Muscle of back (tissue), 11 donors: ENCODE results near the gene JAG2. TPM values are rescaled to one million over a fixed set of nuclear protein-coding genes. Genes with fewer than 3 reads are reported as not detected.

Source experiments
- DNase-seq, 3 donors: peaks; one replicate each; pipeline versions ENCODE4 v3.0.0 to v3.0.0-alpha.2; 2013
- polyA plus RNA-seq, 10 donors: library from polyadenylated mRNA; unstranded; fragments of 120-200 nt; gene quantifications; one replicate each; pipeline ENCODE4 v1.2.1, GENCODE V29; 2013; ENCODE audit not compliant: insufficient read length in 10 of 10

Gene JAG2
- polyA plus RNA-seq, 10 donors, result 21.8 to 51.2 (median 35.0) TPM

GRCh38 chr14:105093431-105094192, 75.0 kb downstream of the JAG2 start:
- peak; percentile 54 to 90 (median 76) for DNase-seq

- peak in 2 of 3 donors; percentile 80 to 86 for DNase-seq
Measured at GRCh38 chr14:105093038-105093430, 75.5 kb downstream of the JAG2 start.

- DNase-seq, result peak in 1 of 3 donors; percentile 65
Measured at GRCh38 chr14:105092171-105093037, 76.2 kb downstream of the JAG2 start.

GRCh38 chr14:105091517-105092170, 76.9 kb downstream of the JAG2 start:
- no peak for DNase-seq

GRCh38 chr14:105091054-105091516, 77.5 kb downstream of the JAG2 start:
- DNase-seq, result no peak

Other genes starting within 250 kb of the JAG2 start
- 1 to 10 TPM; 3.6 to 8.7 (median 4.8) TPM for gene PLD4, start 243.9 kb downstream of the JAG2 start, polyA plus RNA-seq
- gene AHNAK2, start 190.4 kb downstream of the JAG2 start, polyA plus RNA-seq, result 10 to 100 TPM in 9 of 10 donors, 1 to 10 TPM in 1; 4.1 to 22.2 (median 16.0) TPM
- gene CLBA1, start 183.0 kb downstream of the JAG2 start, polyA plus RNA-seq, result 1 to 10 TPM; 2.6 to 6.7 (median 4.4) TPM
- 10 to 100 TPM; 11.0 to 29.9 (median 16.7) TPM for gene CDCA4, start 147.7 kb downstream of the JAG2 start, polyA plus RNA-seq
- 1 to 10 TPM in 3 of 10 donors, under 1 TPM in 7; 0.59 to 1.0 (median 0.88) TPM for gene GPR132, start 103.3 kb downstream of the JAG2 start, polyA plus RNA-seq
- 10 to 100 TPM in 8 of 10 donors, 1 to 10 TPM in 2; 7.3 to 19.6 (median 13.8) TPM for gene NUDT14, start 12.5 kb upstream of the JAG2 start, polyA plus RNA-seq
- 10 to 100 TPM; 29.6 to 45.7 (median 37.9) TPM for gene BTBD6, start 79.8 kb upstream of the JAG2 start, polyA plus RNA-seq
- gene BRF1, start 132.2 kb upstream of the JAG2 start, polyA plus RNA-seq, result 10 to 100 TPM; 17.7 to 28.4 (median 24.8) TPM
- gene PACS2, start 146.0 kb upstream of the JAG2 start, polyA plus RNA-seq, result 100 to 1,000 TPM in 1 of 10 donors, 10 to 100 TPM in 9; 68.7 to 112 (median 87.4) TPM
- gene TEX22, start 229.8 kb upstream of the JAG2 start, polyA plus RNA-seq, result 1 to 10 TPM in 6 of 10 donors, under 1 TPM in 4; 0.24 to 3.2 (median 1.1) TPM